GM18861 (cell line): ENCODE data around the gene ERC2.

Source experiments
- ATAC-seq: cut with Tn5 transposase; IDR thresholded peaks from one replicate; pipeline ENCODE4 v1.9.1; 2021; ENCODE audit not compliant: unreplicated experiment

Gene ERC2

GRCh38 chr3:55488398-55489055, 979.7 kb downstream of the ERC2 start:
- ATAC-seq = no peak

DNA sequence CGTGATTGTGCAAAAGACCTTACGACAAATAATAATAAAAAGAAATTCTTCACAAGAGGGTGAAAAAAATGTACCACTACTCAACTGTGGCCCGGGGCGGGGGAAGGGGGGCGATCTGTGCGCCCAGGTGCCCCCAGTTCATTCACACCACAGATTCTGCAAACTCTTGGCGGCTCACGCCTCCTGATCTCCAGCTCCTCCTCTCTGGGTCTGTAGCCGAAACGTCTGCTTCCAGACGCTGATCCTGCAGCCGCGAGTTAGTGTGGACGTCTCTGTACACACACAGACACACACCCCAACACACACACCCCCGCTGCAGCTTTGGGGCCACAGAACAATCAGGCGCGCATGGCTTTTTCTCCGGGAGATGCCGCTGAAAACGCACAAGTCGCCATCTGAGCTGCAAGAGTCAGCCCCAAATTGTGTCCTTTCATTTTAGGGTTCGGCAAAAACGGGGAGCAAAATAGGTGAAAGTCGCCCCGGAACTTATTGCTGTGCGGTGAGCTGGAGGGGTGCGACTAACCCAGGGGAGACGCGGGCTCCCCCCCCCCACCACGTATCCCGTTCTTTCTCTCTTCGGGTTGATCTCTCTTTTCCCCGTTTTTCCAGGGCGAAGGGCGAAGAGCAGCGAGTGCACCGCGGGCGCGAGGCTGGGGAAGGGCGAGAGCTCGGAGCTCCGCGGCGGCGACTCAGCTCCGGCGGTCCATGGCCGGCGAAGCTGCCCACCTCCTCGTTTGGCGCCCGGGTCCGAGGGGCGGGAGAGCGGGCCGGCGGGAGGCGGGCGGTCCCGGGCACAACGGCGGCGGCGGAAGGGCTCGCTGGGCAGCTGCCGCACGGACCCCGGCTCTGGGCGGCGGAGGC, 980.7 kb downstream of the ERC2 start:
- ATAC-seq = no peak

GRCh38 chr3:55486857-55487380, 981.3 kb downstream of the ERC2 start, which contains the start of gene WNT5A:
TSS of gene WNT5A (minus strand) at chr3:55487306. CDS start at chr3:55486985, 321 bp downstream.
- ATAC-seq = no peak

DNA sequence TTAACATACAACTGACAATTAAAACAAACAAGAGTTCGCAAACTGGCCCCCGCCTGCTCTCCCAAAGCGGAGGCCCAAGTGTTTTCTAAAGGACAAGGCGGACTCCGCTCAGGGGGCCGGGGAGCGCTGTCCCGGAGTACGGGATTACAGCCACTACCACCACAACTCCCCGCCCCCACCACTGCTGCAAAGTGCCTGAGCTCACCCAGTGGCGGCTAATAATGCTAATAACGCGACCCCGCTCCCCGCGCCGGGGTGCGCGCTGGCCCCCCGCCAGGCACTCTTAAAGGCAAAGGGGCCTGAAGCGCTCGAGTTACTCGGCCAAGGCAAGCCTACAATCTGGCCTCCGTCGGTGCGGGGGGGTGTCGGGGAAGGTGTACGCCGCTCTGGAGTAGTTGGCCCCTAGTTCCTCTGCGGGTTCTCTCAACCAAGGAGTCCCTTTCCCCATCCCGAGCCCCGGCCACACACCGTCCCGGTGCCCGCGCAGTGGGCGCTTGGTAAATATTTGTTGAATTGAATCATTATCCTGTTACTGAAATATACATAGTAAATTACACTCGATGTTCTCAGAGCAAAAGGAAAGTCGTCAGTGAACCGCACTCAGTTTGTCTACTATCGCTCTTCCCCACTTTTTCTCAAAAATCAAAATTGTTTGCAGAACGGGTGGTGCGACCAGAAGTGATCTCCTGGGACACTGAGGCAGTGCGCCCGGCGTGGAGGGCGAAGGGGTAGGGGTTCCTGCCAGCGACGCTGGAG, 982.0 kb downstream of the ERC2 start:
- no peak for ATAC-seq

- peak; percentile 47 for ATAC-seq
These were observed 983.2 kb downstream of the ERC2 start for GRCh38 chr3:55484801-55485791.

DNA sequence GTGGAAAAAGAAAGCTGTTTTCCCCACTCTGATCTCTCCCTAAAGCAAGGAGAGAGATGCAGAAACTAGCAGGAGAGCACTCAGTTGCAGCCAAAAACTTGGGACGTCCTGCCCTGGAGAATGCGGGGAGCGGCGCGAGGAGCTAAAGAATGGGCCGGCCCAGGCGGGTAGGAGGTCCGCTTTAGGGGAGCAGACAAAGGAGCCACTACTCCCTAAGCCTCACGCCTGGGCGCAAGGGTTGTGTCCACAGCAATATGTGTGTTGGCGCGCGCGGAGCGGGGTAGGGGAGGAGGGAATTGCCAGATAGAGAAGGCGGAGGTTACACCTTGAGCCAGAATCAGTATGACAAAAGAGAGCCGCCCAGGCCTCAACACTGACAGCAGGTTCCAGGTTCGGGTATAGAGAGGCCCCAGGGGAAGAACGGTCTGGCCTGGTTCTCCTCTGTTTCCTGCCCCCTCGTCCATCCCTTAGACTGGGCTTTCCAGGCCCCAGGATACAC, 984.0 kb downstream of the ERC2 start:
- no peak for ATAC-seq

DNA sequence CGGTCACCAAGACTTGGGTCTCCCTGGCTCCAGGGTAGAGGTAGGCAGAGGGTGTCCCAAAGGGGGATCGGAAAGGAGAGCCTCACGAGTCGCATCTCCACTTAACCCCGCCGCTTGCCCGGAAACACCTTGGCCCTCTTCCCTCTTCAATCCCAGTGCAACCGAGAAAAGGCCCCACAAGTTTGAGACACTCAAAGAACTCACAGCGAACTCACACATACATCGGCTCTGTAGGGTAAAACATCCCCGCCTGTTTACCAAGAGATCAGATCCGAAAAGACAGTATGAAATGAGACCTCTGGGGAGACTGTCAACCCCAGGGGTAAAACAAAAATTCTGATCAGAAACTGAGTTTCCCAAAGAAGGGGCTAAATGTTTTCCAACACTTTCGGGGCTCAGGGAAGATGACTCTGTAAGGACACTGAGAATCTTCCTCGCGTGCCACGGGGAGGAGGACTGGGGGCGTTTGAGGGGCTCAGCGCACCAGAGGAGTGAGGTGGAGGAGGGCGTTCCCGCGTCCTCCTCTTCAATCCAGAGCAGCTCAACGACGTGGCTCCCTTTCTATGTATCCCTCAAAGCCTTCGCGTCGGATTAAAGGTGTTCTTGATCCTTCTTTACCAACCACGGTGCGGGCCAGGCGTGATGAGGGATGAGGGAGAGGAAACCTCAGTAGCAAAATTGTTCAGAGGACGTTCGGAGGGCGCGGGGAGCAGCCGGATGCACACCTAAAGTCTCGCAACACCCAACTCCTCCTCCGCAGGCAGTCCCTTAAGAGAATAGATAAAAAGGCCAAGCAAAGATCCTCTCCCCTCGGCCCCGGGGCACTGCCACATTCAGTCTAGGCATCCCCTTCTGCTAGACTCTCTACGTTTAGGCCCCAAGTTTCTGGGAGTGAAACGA, 984.8 kb downstream of the ERC2 start:
- no peak for ATAC-seq

GRCh38 chr3:55482496-55483195, 985.6 kb downstream of the ERC2 start:
- ATAC-seq = no peak

GRCh38 chr3:55481744-55482495, 986.3 kb downstream of the ERC2 start:
- no peak for ATAC-seq

GRCh38 chr3:55480911-55481743, 987.1 kb downstream of the ERC2 start:
- no peak for ATAC-seq

- no peak for ATAC-seq
These were observed 990.7 kb downstream of the ERC2 start for GRCh38 chr3:55477306-55478303.

- ATAC-seq = no peak
These were observed 991.8 kb downstream of the ERC2 start for GRCh38 chr3:55476515-55476914.

DNA sequence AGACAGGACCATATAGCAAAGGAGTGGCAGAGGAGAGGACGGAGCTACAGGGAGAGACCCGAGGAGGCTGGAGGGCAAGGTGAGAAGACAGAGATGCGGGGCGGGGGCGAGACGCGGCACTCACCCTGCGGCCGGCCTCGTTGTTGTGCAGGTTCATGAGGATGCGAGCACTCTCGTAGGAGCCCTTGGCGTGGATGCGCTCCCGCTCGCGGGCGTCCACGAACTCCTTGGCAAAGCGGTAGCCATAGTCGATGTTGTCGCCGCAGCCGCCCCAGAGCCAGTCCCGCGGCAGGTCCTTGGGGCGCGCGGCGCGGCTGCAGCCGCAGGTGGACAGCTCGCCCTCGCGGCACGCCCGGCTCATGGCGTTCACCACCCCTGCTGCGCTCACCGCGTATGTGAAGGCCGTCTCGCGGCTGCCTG, 994.0 kb downstream of the ERC2 start:
- no peak for ATAC-seq

DNA sequence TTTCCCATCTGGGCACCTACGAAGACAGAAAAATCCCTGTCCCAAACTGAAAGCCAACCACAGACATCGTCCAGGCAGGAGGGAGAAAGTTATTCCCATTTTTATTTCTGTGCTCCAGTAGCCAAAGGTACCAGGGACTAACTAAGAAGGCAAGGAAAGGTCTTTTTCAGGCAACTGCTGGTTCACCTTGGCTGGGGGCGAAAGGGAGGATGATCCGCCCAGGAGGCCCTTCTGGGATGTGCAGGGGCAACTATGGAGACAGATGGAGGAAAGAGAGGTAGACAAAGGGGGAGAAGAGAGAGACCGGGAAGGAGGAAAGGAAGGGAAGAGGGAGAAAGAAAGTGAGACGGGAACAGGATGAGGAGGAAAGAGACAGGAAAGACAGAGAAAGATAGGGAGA, 994.5 kb downstream of the ERC2 start:
- no peak for ATAC-seq

- ATAC-seq = no peak
These were observed 996.6 kb downstream of the ERC2 start for GRCh38 chr3:55471522-55472280.
